Activated CD8-positive, alpha-beta memory T cell treated with anti-CD3 and anti-CD28 coated beads, Interleukin-2, amount 50 U/mL, for 24 hours (primary cell): ENCODE measurements around the gene ABLIM1.

Source experiments
- DNase-seq: peaks from one replicate; pipeline ENCODE4 v3.0.0-alpha.2; 2020; ENCODE audit errors: extremely low read depth

Gene ABLIM1

DNA sequence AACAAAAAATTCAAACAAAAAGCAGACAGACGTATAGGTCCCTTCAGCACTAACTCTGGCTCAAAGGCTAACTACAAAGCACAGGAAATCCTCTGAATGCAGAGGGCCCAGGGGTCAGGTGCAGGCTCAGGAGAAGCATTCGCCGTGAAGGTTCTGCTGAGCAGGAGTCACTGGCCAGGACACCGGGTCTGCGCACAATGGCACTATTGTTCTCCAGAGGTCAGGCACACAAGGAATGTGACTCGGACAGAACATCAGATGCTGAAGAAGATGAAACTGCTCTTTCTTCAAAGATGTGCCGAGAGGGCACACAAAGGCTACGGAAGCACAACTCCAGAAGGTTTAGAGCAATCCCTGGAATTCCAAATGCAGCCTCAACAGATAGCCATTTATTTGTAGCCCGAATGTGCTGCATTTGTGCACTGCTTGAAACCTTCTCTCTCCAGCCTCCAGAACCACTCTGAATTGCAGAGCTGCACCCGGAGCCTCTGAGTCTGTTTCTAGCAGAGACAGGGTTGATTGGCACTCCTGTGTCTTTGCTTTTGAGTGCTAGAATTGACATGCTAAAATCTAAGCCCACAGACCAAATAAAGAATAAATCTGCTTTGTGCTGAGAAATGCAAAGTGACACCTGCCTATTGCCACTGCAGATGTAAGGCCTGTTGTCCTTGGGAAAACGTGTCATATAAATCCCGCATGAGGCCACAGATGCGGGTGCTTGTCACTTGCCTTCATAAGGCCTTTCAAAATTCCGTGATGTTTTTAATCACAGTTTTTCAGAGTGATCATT, 168.4 kb downstream of the ABLIM1 start:
- no peak for DNase-seq

DNA sequence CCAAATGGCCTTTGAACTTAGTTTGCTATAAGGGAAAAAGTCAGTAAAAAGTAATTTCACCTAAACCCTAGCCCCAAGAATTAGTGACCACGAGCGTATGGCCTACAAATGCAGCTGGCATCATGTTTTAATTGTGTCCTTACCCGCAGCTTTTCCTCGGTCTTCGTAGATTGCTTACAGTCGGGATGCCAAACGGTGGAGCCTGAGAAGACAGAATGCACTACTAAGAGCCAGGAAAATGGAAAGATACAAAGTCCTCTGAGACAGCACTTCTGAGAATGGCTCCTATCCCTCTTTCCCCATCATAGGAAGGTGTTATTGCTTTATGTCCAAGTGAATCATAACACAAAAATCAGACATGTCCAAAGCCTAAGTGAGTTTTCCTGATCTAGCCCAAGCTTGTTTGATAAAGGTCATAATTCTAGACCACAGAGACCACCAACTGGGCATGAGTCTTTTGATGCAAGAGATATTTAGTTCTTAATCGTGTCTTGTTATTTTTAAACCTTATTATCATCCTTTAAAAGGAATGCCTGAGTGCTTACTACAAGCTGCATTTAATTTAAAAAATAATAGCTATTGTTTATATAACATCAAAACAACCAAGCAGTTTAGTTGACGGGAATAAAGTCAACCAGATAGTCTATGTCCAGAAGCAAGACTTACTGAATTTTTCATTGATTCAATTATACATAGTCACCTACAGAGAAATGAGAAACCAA, 170.1 kb downstream of the ABLIM1 start:
- no peak for DNase-seq

DNA sequence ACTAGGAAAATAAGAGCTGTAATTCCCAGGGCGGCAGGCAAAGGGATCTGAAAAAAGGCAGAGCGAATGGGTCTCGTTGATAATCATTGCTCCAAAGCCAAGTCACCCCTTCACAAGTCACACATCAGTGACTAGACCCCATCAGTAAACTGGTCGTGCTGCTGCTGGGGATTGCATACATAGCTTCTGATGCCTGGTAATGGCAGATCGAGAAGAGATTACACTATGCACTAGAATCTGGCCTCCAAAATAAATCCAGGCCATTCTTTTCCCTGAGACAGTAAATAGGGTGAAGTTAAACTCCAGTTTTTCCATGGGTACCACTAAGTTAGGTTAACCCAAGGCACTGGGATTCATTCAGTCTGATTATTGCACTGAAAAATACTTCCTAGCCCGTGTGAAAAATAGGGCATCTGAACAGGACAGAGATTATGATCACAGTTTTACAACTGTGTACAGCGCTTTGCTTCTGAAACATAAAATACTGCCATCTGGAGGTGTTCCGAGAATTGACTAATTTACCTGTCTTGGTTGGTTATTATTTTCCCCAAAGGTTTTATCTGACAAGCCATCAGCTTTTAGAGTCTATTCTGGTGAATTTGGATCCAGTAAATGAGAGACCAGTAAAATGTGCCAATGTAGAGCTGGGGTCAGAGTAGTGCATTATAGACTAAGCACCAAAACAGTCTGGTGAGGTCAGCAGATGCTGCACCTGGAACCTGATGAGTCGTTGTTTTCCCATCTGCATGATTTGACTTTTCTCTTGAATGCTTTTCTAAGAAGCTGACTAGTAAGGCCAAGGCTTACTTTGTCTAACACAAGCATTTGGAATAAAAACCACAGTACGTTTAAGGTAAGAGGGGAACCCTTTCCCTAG, 170.9 kb downstream of the ABLIM1 start:
- DNase-seq: no peak

DNA sequence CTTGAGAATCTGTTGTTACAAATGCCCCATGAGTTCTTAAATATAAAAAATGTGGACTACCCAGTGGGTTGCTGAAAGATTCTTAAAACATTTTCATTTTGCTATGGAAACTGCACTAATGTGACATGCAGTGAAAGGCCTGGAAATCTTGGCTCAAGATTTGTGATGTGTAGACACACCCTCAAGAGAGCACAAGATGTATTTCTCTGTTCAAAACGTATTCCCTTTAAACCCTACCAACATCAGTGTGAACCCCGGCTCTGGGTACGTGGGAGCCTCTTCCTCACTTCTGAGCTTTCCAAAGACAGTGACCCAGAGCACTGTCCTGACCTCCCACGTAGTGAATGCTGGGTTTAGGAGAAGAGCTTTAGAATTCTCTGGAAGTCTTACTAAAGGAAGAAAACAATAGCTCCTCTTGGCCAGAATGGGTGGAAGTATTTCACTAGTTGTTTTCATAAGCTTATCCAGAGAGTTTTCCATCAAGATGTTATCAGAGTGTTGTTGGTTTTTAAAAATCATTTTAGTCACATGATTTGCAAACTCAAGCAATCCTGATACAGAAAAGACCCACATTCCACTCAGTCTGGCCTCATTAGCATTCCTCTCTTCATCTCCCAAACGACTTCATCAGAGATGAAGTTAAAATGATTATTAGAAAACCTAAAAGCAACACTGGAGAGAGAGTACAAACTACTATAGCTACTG, 172.2 kb downstream of the ABLIM1 start:
- no peak for DNase-seq

GRCh38 chr10:114483575-114483974, 174.5 kb downstream of the ABLIM1 start:
- DNase-seq: no peak

GRCh38 chr10:114482480-114483304, 175.4 kb downstream of the ABLIM1 start:
- no peak for DNase-seq

DNA sequence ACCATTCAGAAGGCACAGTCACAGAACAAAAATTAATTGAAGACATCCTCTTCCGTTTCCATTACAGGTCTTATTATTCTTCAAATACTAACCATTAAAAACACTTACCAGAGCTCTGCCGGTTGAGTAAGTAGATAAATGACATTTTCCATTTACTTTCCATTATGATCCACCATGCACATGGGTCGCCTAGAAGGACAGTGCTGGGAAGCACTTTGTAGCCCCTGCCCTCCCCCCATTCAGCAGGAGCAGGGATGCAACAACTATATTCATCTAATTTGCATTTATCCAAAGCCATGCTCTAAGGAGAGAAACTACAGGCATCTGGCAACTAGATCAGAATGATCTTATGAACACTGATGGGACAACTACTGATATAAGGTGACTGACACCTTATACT, 177.0 kb downstream of the ABLIM1 start:
- no peak for DNase-seq

DNA sequence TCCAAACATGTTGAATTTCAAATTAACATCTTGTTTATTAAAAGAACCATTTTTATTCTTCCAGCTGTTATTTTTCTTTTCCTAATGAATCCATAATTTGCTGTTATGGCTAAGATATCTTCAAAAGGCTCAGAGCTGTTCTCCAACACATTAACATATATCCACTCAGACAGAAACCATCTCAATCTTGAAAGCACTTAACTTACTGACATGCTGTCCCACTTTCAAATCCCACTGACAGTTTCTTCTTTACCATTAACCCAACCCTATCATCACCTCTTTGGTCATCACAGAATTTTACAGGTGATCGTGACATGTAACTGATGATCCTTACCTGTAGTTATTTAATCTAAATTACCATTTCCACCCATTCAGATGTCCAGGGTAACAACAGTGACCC, 178.2 kb downstream of the ABLIM1 start:
- no peak for DNase-seq

DNA sequence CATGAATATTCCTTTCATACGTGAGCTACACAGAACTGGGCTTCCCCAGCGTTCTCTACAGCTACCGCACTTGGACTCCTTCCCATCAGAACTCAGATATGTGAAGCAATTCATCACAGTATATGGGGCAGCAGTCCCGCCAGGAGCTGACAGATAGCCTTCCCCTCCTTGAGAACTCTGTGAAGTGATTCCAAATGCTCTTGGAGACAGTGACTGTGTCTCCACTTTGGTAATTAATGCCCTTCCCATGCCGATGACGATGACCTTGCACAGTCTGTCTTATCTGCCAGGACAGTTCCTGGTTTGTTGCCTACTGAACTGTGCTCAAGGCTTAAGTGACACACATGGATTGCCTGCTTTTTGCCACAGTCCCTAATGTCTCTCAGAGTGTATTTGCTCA, 178.8 kb downstream of the ABLIM1 start:
- no peak for DNase-seq

DNA sequence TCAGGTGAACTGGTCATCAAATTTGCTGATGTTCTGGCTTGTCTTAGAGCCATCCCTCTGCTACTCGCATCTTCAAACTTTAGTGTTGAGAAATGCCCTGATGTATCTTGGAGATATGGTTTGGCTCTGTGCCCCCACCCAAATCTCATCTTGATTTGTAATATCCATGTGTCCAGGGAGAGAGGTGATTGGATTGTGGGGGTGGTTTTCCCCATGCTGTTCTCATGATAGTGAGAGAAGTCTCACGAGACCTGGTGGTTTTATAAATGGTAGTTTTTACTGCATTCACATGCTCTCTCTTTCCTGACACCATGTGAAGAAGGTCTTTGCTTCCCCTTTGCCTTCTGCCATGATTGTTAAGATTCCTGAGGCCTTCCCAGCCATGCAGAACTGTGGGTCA, 179.8 kb downstream of the ABLIM1 start:
- no peak for DNase-seq

GRCh38 chr10:114477285-114477684, 180.8 kb downstream of the ABLIM1 start:
- DNase-seq: no peak

- DNase-seq: no peak
Measured at GRCh38 chr10:114474989-114475388, 183.1 kb downstream of the ABLIM1 start.

GRCh38 chr10:114473776-114474175, 184.3 kb downstream of the ABLIM1 start:
- DNase-seq: no peak

DNA sequence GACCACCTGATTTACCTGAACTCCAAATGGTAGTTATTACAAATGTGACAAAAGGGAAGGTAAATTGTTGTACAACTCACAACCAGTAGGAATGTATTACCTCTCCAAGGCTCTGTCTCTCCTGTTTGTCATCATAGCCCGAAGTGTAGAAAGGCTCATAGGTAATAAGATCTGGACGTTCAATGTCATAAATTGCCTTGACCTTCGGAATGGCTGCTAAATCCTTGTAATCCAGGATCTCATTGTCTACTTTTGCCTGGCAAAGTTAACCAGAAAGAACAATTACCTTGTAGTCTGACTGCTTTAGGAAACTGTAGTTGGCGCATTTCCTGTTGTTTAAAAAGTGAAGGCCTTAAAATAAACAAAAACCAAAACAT, 185.2 kb downstream of the ABLIM1 start:
- no peak for DNase-seq

- DNase-seq: no peak
Measured at GRCh38 chr10:114471906-114472876, 185.9 kb downstream of the ABLIM1 start.

GRCh38 chr10:114470956-114471905, 186.8 kb downstream of the ABLIM1 start:
- no peak for DNase-seq

- no peak for DNase-seq
Measured at GRCh38 chr10:114470361-114470760, 187.7 kb downstream of the ABLIM1 start.

- DNase-seq: no peak
Measured at GRCh38 chr10:114458955-114459354, 199.1 kb downstream of the ABLIM1 start.
